NB4 (cell line): Measurements from ENCODE around the gene GRID2.

ENCODE experiments used
- MAX ChIP-seq: IDR thresholded peaks from 2 replicates; pipeline ENCODE4 v1.6.1; 2011; ENCODE audit warnings: low read depth, low read length
- MYC ChIP-seq: IDR thresholded peaks from 2 replicates; pipeline ENCODE4 v1.6.1; 2011; ENCODE audit warnings: low read depth, low read length
- POLR2A ChIP-seq: IDR thresholded peaks from 2 replicates; pipeline ENCODE4 v1.6.1; 2011; ENCODE audit warnings: mild to moderate bottlenecking; ENCODE audit not compliant: insufficient read length; ENCODE audit errors: extremely low read depth
- TF ChIP-seq, protein P1 (sequence below): IDR thresholded peaks from one replicate; pipeline ENCODE4 v1.5.1; 2012; ENCODE audit warnings: low read depth, low read length

- TF ChIP-seq POLR2A (no peak), MYC (no peak), MAX (no peak)
- TF ChIP-seq, protein P1, sequence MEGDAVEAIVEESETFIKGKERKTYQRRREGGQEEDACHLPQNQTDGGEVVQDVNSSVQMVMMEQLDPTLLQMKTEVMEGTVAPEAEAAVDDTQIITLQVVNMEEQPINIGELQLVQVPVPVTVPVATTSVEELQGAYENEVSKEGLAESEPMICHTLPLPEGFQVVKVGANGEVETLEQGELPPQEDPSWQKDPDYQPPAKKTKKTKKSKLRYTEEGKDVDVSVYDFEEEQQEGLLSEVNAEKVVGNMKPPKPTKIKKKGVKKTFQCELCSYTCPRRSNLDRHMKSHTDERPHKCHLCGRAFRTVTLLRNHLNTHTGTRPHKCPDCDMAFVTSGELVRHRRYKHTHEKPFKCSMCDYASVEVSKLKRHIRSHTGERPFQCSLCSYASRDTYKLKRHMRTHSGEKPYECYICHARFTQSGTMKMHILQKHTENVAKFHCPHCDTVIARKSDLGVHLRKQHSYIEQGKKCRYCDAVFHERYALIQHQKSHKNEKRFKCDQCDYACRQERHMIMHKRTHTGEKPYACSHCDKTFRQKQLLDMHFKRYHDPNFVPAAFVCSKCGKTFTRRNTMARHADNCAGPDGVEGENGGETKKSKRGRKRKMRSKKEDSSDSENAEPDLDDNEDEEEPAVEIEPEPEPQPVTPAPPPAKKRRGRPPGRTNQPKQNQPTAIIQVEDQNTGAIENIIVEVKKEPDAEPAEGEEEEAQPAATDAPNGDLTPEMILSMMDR: no peak
These were observed 998.5 kb downstream of the GRID2 start for GRCh38 chr4:93302310-93302709.
